ENCODE measurements around the gene NAAA.
A peak's percentile ranks its signal among the peaks of the same experiment; 100 is the strongest.
"Not testable (repeated sequence)": the region's sequence is repeated elsewhere in the genome, so short reads cannot be mapped to it uniquely, and the experiment has no call there.

NAAA gene

DNA sequence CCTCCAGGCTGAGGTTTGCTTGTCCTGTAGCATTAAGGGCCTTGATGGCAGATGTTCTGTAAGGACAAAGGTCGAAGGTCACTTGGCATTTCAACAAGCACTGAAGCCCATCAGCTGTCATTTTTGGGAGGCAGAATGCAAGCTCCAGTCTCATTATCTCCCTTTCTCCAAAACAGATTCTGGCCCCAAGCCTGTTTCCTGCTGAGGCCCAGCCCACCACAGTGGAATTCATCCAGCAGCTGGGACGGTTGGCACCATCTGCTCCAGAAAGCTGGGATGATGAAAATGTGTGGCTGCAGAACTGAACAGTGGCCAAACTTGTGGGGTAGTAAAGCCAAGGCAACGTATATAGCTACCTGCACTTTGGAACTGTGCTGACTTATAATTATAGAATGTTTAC is 20.9 kb downstream of the NAAA start:
- peak; percentile 54 for DNase-seq (ENCODE audit: low spot score)

DNA sequence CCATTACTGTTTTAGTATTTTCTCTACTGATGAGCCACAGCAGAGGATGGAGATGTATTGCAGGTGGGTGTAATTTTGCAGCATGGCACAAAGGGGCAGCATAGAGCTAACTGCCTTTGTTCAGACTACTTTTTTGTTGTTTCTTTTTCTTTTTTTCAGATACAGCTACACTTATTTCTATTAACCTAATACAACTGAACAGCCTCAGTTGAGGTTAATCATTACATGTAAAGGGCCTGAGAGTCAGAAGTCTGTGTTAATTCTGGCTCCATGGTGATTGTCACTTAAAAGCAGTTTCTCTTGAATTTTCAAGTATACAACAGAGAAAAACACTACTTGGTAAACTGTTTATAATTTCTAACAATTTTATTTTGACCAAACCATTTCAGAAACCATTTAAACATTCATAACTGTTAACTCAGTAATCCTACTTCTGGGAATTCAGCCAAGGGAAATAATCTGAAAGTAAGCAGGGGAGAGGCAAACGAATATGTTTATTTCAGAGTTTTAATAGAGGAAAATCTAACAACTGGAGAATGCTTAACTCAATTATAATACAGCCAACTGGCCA is 24.6 kb downstream of the NAAA start:
- peak; percentile 82 for DNase-seq (ENCODE audit: low spot score)

DNA sequence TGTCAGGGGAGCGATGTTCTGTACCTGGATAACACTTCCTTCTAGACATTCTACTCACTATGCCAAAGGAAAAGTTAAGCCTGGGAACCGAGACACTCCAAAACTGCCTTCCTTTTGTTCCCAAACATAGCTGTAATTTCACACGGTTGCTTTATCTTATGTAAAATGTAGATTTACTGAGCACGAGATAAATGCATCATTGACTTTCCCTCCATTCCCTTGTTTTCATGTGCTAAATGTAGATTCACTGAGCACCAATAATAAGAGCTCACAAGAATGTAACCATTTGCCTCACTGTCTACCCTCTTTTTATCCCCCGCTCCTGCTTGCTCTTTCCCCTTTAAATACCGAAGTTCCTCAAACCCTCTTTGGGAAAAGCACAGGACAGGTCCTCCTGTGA is 27.8 kb downstream of the NAAA start:
- DNase-seq (ENCODE audit: low spot score) = no peak

DNA sequence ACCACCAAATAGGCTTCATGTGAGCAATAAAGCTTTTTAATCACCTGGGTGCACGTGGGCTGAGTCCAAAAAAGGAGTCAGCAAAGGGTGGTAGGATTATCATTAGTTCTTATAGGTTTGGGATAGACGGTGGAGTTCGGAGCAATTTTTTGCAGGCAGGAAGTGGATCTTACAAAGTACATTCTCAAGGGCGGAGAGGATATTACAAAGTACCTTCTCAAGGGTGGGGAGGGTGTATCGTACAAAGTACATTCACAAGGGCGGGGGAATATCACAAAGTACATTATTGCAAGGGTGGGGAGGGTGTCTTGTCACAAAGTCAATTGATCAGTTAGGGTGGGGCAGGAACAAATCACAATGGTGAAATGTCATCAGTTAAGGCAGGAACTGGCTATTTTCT is 30.0 kb downstream of the NAAA start:
- not testable (repeated sequence) for DNase-seq (ENCODE audit: low spot score)

DNA sequence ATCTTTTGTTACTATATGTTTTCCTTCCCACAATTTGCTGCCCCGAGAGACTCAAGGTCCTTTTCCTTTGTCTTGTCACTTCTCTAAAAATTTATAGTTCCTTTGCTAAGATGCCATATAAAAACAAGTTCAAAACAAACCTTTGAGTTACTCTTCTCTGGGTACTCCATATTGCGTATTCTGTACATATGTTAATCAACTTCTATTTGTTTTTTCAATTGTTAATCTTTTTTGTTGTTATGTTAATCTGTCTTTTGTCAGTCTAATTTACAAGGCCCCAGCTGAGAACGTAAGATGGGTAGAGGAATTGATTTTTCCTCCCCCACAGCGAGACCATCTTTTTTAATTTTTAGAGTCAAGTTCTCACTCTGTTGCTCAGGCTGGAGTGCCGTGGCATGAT is 31.4 kb downstream of the NAAA start:
- DNase-seq (ENCODE audit: low spot score) = no peak

DNA sequence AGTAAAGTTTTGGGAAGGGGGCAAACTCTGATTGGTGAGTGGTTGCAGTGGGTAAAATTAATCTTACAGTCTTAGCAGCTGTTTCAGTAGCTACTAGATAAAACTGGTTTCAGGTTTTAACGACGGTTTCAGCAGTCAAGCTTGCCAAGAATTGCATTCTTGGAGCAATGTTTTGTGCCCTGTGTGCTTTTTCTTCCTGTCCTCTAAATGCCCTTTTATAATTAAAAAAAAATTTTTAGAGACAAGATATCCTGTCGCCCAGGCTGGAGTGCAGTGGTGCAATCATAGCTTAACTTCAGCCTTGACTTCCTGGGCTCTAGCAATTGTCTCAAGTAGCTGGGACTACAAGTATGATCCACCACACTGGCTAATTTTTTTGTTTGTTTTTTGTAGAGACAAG is 32.3 kb downstream of the NAAA start:
- no peak for DNase-seq (ENCODE audit: low spot score)

DNA sequence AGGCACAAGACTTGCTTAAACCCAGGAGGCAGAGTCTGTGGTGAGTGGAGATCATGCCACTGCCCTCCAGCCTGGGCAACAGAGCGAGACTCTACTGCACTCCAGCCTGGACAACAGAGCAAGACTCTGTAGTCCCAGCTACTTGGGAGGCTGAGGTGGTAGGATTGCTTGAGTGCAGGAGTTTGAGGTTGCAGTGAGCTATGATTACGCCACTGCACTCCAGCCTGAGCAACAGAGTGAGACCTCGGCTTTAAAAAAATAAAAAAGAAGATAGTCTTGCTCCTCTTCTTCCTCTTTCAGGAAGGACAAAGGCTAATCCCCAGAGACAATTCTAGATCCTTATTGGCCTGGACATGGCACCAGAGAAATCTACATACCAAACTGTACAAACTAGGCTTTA is 32.8 kb downstream of the NAAA start:
- DNase-seq (ENCODE audit: low spot score) = no peak

DNA sequence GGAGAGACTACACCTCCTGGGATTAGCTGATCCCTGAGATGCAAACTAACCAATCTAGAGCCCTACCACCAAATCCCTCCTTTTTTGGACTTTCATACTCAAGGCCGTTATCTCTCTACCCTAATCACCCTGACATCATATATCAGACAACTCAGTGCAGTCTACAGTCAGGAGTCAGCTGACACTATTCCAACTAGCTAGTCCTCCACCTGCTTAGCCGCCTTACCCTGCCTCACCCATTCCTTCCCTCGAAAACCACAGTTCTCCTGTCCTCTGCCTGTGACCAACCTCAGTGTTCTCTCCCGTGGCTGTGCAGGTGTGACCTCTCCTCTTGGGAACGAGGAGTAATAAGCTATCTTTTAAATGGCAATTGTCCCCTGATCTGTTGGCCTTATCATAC is 36.7 kb downstream of the NAAA start:
- DNase-seq (ENCODE audit: low spot score) = no peak

DNA sequence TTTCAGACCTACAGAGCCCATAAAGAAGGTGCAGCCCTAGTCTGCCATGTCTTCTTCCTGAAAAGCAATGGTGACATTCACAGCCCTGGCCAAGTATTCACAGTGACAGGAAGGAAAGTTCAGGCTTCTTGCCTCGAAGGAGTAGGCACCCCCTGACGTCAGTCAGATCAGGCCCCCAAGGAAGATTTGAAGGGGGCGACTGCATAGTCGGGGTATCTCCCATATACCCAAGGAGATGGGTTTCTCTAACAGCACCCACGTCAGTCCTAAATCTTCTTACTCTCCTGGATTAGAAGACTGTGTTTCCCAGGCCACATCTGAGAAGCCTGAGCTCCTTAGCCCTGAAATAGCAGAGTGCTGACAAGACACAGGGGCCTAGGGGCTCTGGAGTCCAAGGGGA is 38.5 kb downstream of the NAAA start, which contains the start of gene PPEF2:
Gene PPEF2, minus strand, starts transcription at position 101 of the 400 bp plus-strand sequence. CDS start 6,127 bp downstream, outside the sequence.
- DNase-seq (ENCODE audit: low spot score) = no peak

DNA sequence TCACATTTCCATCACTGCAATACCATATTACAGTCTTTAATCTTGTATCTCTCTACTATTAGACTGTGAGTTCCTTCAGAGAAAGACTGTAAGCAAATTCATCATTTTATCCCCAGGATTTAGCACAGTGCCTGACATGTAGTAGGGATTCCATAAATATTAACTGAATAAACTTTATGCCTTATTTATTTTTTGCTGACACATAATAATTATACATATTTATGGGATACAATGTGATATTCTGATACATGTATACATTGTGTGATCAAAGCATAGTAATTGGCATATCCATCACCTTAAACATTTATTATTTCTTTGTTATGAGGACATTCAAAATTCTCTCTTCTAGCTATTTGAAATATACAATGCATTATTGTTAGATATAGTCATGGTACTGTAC is 42.3 kb downstream of the NAAA start:
- DNase-seq (ENCODE audit: low spot score) = no peak

DNA sequence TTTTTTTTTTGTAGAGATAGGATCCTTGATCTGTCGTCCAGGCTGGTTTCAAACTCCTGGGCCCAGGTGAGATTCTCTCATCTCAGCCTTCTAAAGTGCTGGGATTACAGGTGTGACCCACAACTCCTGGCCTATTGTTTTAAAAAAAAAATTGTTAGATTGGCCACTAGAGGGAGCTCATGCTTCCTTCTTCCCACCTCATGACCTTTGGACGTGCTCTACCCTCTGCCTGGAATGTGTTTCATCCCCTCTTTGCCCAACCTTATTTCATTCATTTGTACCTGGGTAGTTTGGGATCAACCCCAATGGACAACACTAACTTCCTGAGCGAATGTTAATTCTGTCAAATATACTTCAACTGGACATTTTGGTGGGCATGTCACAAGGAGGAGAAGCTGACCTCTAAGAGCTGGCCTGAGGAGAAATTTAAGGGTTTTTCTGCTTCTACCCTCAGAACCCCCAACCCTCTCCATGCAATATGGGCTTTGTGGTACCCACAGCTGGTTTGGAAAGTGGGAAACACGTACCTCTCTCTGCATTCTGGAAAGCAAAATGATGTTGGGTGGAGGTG is 45.0 kb downstream of the NAAA start:
- DNase-seq (ENCODE audit: low spot score) = peak; percentile 49

DNA sequence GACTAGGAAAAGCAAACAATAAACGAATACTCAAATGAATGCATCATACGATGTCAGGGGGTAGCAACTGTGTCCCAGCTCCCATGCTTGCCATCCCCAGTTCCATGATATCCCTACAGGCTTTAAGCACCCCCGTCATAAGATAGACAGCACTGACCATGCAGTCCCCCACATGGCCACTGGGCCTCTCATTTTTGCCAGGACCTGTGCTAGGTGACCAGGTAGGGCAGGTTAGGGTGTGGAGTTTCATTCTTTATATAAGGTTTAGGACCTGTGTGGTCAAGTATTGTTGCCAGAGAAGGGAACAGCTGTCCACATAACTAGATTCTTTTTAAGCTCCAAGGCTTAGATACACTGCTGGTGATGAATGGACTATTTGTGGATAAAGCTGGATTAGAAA is 48.3 kb downstream of the NAAA start:
- no peak for DNase-seq (ENCODE audit: low spot score)

DNA sequence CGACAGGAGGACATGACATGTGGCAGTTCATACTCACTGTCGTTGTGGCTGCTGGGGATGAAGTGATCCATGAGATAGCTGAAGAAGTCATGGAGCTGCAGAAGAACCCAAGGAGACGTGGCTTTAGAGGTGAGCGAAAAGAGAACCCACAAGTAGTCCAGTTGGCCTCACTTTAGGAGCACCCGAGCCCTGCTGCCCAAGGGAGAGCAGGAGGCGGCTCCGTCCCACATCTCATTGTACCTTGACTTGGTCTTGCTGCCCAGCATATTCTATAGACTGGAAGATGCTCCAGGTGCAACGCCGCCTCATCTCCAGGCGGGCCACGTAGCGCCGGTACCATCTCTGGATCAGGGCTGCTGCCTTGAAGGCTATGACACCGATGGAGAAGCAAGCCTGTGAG is 49.2 kb downstream of the NAAA start:
- no peak for DNase-seq (ENCODE audit: low spot score)

DNA sequence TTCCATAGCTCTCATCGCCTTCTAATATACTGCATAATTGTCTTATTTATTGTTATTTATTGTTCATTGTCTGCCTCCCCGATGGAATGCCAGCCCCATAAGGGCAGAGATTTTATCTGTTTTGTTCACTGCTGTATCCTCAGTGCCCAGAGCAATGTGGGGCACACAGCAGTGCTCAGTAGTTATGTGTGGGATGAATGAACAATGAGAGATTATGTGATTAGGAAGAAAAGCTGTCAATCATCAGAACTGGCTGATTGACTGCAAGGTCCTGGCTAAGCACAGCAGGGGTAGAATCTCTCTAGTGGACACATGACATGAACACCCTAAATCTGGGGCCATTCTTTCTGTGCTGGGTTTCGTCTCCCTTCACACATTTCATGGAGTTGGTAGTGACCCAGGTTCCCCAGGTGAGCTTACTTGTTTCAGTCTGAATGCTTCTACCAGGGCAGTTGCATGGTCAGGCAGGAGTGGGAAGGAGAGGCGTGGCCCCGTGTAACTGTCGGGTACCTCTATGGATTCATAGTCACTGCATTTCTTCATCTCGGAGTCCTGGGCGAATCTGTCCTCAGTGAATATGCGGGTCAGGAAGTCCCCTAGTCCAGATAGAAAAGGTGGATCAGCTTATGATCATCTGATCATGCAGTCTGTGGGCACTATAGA is 51.1 kb downstream of the NAAA start:
- DNase-seq (ENCODE audit: low spot score) = no peak

DNA sequence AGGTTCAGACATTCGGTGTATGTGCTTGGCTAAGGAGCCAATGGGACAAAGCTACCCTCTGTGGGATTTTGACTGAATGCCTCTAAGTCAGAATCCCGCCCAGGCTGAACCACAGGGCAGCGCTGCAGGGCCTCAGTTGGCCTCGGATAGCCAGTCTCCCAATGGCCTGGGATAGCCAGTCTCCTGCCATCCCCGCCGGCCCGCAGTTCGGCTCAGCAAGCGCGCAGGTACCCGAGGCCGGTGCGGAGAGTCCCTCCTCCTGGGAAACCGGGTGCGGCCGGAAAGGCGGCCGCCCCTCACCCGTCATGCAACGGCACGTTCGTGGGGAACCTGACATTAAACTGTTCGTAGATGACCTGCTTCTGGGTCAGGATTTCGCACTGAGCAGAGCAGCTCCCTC is 54.7 kb downstream of the NAAA start:
- no peak for DNase-seq (ENCODE audit: low spot score)

DNA sequence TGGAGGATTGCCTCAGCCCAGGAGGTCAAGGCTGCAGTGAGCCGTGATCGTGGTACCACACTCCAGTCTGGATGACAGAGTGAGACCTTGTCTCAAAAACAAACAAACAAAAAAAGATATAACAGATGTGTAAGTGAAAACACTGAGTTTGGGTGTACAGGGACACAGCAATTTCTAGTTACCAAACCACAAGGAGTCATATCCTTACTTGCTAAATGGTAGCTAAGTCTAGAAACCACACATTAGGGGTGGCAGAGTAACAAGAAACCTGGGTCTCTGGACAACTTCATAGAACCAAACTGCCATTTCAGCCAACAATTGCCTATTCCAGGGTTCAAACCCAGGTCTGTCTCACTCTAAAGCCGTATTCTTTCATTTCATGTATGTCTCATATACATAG is 59.3 kb downstream of the NAAA start:
- DNase-seq (ENCODE audit: low spot score) = no peak

DNA sequence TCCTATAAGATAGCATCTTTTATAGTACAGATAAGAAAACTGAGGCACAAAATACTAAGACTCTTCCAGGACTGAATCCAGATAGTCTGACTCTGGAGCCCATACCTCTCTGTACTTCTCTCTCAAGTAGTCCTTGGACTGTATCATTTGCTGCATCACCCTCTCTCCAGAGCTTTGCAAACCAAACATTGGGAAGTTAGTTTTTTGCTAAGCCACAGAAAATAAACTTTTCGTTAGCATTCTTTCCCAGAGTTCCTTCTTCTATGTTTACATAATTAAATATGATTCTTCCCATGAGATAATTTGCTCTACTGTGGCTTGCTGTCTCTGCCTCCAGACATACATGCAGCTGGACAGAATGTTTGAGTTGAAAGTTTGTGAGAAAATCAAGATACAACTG is 60.5 kb downstream of the NAAA start:
- DNase-seq (ENCODE audit: low spot score) = no peak

DNA sequence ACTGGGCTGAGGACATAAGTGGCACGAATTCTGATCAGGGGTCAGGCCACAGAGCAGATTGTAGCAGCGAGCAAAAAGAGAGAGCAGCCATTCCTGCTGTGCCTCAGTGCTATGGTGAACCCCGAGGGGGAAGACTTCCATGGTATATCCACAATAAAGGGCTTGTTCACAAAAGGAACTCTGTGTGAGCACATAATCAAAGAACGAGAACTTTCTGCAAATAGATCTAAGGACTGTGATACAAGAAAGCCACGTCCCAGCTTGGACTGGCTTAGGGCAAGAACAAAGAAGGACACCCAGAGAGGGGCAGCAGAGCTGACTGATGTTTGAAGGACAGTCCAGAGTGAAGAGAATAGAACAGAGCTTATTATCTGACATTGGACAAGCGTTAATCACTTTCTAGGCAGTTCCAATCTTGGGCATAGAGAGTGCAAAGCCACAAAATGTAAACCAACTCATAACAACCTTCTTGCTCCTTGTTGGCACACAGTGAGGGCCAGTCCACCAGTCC is 62.5 kb downstream of the NAAA start:
- DNase-seq (ENCODE audit: low spot score) = no peak

DNA sequence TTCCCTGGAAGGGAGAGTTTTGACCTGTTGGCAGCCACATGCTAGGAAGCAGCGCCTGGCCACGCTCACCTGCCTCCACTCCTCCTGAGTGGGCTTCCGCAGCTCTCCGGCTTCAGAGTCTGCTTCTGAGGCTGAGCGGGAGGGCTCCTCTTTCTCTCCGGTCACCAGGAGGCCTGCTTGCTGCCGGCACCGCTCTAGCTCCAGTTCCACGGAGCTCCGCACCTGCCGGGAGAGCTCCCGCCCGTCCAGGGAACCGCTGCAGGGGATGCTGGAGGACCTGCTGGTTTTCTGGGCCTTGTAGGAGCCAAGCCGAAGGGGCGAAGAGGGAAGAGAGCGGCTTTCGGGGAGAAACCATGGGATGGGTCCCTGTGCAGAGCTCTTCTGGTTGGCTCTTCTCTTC is 64.6 kb downstream of the NAAA start:
- no peak for DNase-seq (ENCODE audit: low spot score)

DNA sequence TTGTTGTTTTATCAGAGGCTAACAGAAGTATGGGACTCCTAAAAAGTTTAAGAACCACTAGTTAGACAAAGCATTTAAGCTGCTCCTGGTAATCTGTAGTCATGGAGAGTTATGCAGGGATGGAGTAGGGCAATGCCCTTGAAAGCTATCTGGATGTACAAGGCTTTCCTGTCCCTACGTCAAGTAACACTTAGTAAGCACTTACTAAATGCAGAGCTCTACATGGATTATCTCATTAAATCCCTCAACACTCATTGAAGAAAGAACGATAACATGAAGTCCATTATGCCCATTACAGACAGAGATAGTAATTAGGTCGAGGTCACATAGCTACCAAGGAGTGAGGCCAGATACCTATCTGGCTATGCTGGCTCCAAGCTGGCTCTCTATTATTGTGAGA is 71.7 kb downstream of the NAAA start:
- no peak for DNase-seq (ENCODE audit: low spot score)

DNA sequence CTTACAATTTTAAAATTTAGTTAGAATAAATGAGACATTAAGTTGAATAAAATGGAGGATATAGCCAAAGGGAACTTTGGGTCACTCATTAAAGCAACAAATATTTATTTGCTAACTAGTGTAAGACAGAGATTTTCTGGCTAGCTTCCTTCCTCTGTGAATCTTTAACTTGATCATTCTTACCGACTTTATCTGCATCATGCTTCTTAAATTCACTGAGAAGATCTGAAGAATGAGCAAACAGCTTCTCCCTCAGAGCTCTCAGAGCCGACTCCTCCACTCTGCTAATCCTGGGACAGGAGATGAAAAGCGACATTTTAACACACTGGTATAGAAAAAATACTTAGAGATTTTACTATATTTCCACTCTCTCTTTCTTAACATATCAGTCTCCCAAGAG is 73.7 kb downstream of the NAAA start:
- DNase-seq (ENCODE audit: low spot score) = no peak
